GM19099 (cell line): Measurements from ENCODE around the gene RNF220.

Experiments used
- POLR2A ChIP-seq: IDR thresholded peaks from 3 replicates; pipeline ENCODE4 v1.6.1; 2011; ENCODE audit warnings: low read depth; ENCODE audit not compliant: insufficient read length; ENCODE audit errors: extremely low read depth

Gene RNF220

DNA sequence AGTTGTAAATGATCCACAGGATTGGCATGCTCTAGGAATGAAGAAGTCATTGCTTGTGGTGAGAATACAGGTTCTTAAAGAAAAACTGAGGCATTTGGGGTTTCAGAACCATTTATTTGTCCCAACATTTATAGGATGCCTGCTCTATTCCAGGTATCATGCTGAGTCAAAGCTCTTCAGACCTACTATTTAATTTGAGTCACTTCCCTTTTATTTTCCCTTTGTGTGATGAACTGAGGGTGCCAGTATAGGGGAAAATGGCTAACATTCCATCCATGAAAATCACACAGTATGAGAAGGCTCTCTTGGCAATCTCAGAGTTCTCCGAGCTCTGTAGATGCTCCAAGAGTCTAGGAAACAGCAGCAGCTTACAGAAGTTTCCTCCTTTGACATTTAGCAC lies 110.4 kb downstream of the RNF220 start:
- TF ChIP-seq POLR2A, result no peak

DNA sequence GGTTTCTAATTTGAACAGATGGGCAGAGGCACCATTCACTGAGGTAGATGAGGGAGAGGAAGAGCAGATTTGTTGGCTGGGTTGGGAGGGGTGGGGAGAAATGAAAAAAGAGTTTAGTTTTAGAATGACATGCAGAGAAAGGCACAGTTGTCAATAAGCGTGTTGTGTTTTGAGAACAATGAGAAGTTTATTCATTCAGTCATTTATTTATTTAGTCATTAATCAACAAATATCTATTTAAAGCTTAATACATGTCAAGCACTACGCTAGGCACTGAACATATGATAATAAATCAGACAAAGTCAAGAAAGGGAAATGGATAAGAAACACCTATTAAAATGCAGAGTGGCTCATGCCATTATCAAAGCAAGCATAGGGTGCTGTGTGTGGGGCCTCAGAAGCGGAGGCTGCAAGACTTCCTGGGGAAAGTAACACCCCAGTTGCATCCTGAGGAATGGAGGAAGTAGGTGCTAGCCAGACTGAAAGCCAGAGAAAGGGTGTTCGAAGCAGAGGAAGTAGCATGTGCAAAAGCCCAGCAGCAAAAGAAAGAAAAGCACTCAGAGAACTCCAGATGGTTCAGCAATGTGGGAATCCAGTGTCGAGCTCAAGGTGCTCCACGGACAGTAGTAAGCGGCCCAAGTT lies 114.1 kb downstream of the RNF220 start:
- no peak for TF ChIP-seq POLR2A

DNA sequence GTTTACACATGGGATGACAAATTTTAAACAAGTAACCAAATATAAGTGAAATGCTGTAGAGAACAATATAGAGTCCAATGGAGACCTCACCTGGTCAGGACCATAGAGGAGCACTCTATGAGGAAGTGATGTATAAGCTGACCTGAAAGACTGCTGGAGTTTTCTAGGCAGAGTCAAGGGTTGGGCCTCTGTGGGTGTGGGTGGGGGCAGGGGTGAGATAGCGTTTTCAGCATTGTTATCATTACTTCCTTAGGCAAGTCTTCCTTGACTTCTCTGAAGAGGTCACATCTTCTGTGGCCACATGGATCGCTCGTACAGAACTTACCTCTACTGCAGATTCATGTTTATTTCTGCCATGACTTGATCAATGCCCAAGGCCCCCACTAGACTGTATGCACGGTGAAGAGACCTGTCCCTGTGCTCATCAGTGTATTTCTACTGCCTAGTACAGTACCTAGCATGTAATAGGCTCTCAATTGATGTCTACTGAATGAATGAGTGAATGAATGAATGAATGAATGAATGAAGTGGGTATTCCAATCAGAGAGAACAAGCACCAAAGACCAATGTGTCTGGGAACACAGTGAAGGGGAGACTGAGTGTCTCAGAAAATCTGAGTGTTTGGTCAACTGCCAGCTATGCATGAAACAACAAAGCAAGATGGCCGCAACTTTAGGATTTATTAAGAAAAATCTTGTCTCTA lies 116.5 kb downstream of the RNF220 start:
- no peak for TF ChIP-seq POLR2A

DNA sequence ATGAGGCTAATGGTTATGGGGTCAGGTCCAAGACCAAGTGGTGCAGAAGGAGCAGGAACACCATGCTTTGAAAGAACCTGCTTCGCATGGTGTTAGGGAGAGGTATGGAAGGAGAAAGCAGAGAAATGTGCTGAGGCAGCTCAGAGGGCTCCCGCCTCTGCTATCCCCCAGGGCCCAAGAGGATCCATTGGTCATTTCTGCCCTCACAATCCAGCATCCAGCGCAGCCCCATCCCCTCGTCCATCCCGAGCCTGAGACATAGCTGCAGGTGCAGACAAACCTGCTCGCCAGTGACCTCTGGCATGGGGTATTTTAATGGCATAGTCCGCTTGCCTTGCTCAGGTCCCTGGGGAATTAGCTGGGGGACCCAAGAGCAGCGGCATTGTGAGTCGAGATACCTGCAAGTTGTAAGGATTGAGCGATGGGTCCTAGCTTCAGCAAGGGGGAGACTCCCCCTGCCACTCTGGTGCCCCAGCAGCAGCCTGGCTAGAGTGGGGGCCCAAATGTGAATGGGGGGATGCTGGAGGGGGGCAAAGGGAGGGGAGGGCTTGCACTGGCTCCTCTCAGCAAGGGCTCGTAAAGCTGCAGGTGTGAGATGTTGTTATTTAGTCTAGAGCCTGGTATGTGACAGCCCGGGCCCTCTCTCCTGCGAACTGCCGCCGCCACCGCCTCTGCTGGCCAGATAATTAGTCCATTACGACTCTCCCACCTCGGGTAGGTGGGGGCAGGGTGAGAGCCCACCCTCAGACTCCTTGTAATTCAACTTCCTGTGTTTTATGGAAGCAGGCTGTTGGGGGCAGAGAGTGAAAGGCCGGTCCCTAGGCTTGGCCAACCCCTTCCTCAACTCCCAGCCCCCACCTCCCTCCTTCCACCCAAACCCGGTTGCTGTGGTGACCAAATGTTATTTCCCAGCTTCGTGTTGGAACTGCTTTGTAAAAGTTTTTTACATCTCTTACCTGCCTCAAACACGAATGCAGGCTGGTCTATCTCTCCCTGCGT lies 118.8 kb downstream of the RNF220 start:
- TF ChIP-seq POLR2A, result no peak

DNA sequence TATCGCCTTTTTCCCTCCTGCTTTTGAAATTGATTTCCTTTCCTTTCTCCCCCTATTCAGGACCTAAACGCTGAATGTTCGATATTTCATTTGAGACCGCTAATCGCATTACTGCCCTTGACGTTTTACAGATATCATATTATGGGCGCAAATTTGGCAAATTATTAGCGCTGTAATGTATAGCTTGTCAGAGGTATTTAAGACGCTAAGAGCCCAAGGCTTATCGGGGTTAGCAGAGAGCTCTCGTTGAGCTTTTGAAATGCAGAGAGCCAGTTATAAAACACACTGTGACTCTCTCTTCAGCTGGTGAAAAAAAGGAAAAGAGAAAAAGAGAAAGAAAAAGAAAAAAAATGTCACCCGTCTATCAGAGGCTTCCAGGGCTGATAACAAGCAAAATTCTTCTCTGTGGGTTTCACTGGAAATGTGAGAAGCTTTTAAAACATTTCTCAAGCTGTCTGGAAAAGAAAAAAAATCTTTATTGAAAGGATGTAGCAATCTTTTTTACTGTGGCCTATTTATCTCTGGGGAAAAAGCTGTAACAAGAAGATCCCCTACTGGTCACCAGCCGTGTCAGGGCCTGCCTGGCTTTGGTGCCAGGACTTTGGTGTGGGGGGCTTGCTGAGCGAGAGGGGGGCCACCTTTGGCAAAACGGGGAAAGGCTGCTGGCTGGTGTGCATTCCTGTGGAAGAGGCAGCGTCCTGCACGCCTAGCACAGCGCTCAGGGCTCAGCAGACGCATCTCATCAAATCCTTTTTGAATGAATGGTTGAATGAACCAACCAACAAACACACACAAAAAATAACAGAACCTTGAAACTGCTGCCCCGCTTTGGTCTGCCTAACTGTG lies 119.8 kb downstream of the RNF220 start:
- no peak for TF ChIP-seq POLR2A

DNA sequence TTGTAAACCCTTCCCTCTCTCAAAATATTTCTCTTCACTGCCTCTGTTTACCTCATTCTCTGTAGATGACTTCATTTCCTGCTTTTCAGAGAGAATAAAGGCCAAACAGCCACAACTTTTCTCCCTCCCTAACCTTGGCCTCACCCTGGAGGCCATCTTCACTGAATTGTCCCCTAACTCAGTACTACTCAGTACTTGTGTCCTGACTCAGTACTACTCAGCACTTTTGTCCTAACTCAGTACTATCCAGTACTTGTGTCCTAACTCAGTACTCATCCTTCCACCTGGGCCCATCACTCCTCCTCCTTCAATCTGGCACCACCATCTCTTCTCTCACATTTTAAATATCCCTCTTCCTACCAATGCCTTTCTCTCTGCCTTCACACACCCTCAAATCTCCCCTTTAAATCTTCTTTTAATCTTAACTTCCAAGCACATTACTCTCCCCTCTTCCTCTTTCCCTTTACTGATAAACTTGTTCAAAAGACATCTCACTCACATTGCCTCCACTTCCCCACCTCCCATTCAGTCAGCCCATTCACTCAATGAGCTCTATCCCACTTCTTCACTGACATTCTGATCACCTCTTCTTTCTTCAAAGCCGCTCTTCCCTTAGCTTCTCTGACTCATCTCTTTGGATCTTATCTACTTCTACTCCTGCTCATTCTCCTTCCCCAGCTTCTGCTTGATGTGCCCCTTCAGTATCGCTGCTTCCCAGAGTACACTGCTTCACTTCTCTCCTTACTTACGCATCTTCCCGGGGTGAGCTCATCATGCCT lies 121.4 kb downstream of the RNF220 start:
- TF ChIP-seq POLR2A, result no peak

DNA sequence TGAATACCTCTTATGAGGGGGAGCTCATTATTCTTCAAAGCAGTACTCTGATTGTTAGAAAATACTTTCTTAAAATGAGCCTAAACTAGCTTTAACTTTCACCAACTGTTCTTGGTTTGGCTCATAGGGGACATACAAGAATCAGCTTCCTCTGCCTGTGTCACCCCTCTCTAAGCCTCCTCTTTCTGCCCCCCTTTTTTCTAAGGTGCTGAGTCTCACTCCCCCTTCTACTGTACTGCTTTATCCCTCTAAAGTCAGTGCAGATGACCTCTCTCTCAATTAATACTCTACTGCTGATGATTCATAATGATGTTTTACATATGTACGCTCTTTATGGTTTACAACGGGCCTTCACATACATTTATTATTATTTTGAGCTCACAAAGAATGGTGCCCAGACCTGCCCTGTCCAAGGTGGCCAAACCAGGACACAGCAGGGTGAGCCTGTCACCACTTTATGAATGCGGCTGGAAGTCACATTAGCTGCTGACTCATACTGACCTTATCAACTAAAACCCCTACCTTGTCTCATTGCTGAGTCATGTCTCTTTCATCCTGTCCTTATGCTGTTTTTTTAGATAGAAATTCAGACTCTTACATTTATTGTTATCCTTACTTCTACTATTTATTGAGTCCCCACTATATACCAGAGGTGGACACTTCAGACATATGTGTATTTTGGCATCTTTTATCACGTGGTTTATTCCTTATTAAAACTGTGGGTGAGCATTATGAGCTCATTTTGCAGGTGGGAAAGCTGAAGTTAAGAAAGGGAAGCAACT lies 126.9 kb downstream of the RNF220 start:
- TF ChIP-seq POLR2A, result no peak

DNA sequence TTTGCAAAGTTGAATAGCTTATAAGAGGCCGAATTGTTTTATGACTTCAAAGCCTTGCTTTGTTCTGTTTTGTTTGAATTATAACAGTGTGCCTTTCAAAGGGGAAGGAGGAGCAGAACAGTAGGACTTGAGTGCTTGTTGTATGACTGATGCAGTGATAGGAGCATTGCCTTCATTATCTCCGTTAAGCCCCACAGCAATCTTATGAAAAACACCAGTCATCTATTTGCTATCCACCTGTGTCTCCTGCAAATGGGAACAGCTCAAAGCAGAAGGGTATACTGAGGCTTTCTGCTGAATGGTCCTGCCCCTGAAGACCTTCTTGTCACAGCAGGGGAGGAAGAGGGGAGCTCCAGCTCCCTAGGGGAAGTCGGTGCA lies 127.5 kb downstream of the RNF220 start:
- no peak for TF ChIP-seq POLR2A

DNA sequence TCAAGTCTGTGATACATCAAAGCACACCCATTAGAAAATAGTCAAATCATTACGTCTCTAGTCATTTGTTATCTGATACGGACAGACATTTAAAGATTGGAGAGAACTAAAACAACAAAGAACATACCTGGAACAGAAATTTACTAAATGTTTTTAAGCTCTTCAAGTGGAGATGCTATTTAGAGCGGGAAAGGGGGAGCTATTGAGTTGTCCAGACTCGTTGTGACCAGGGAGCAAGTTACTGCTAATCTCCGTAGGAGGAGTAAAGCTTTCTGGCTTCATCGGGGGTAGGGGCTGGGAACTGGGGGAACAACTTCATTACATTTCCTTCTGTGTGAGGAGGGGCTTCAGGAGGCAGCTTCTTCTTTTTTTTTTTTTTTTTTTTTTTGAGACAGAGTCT lies 129.7 kb downstream of the RNF220 start:
- TF ChIP-seq POLR2A, result no peak

DNA sequence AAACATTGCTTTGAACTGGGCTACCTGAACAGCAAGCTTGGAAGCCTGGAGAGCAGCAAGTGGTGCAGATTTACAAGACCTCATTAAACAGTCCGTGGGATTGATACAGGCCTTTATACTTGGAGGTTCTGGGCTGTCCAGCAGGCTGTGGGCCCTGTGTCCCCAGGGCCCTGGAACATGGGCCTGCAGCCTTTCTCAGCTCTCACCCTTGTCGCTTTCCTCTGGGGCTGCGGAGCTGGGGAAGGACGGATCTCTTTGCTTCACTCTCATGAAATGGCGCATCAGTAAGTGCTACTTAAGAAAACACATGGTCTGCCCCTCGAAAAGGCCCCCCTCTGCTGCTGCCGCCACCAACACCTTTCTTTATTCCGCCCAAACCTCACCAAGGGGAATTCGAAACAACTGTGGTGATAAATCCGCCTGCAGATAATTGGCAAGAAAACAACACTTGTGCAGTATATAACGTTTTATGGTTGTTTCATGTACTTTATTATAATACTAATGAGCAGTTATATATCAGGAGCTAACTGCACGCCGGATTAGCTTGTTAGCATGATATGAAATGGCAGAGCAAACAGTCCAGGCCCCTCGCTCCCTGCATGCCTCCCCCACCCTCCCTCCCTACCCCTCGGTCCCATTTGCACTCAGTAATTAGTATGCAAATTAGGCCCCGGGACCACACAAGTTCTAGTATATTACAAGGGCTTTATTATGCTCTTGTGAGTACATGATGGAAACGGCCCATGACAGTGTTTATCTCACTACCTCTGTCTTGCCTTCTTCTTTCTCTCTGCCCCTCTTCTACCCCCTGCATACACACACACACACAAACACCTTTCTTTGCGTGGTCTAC lies 131.5 kb downstream of the RNF220 start:
- no peak for TF ChIP-seq POLR2A

DNA sequence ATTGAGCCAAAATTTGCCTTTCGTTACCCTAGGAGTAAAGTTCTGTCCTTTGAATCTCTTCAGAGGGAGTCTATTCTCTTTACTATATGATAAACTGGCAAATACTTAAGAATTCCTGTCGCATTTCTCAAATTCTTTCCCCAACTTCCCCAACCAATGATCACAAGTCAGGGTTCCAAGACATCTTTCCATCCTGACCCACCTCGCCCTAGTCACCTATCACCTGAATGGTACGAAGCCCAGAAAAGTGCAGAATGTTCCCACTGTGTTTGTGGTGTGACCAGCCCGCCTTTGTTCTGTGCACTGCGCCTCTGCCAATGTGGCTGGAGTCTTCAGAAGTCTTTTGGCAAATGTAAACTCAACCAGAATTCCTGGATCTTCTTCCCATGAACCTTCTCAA lies 132.5 kb downstream of the RNF220 start:
- TF ChIP-seq POLR2A, result no peak

DNA sequence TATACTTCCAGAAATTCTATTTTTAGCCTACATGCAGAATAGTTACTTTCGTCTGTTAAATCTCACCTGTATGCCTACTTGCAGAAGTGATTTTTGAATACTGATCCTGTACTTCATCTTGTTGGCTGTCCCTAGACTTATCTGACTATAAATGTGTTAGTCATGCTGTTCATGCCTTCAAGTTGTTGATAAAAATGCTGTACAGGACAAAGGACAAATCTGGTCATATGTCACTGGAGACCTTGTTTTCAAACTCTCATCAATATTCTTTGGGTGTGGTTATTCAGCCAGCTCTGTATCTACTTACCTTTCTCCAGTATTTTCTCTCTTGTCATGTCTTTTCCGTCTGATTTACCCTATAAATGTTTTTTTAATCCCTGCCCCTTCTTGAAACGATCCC lies 132.9 kb downstream of the RNF220 start:
- TF ChIP-seq POLR2A, result no peak
